Astrocyte of the cerebellum (primary cell): ENCODE results near the gene INHBC.

Experiments
- DNase-seq: peaks from one replicate; pipeline ENCODE4 v3.0.0-alpha.2; 2011; ENCODE audit warnings: low read depth
- H3K4me3 ChIP-seq: 2 replicates; pipeline ENCODE4 v1.5.1; 2011; ENCODE audit warnings: mild to moderate bottlenecking, low read depth, low read length, moderate library complexity
- in situ Hi-C: cut with HindIII; loops from 2 replicates; pipeline ENCODE4 v1.10.0; 2017; ENCODE audit warnings: low sequenced_read_pairs
- TF ChIP-seq, protein P1 (sequence below): IDR thresholded peaks from 2 replicates; pipeline ENCODE4 v1.5.1; 2012; ENCODE audit warnings: low read length, low read depth, moderate library complexity, mild to moderate bottlenecking; ENCODE audit errors: missing control alignments

INHBC gene

DNA sequence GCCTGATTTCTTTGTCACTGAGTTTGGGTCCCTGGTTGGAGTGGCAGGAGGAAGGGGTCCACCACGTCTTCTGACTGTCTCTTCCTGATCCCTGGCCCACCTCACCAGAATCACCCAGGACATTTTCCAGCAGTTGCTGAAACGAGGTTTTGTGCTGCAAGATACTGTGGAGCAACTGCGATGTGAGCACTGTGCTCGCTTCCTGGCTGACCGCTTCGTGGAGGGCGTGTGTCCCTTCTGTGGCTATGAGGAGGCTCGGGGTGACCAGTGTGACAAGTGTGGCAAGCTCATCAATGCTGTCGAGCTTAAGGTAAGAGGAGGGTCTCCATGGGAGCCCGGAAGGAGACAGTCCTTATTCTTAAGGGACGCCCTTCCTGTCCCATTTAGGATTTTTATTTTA is 65.6 kb downstream of the INHBC start:
- no peak for DNase-seq
- H3K4me3 ChIP-seq: no peak overlapping the region
- in situ Hi-C loops: no loop called here
- TF ChIP-seq, protein P1, sequence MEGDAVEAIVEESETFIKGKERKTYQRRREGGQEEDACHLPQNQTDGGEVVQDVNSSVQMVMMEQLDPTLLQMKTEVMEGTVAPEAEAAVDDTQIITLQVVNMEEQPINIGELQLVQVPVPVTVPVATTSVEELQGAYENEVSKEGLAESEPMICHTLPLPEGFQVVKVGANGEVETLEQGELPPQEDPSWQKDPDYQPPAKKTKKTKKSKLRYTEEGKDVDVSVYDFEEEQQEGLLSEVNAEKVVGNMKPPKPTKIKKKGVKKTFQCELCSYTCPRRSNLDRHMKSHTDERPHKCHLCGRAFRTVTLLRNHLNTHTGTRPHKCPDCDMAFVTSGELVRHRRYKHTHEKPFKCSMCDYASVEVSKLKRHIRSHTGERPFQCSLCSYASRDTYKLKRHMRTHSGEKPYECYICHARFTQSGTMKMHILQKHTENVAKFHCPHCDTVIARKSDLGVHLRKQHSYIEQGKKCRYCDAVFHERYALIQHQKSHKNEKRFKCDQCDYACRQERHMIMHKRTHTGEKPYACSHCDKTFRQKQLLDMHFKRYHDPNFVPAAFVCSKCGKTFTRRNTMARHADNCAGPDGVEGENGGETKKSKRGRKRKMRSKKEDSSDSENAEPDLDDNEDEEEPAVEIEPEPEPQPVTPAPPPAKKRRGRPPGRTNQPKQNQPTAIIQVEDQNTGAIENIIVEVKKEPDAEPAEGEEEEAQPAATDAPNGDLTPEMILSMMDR: no peak
